Glomerular visceral epithelial cell (primary cell): Measurements from ENCODE around the gene C16orf74.

ENCODE experiments used
- DNase-seq: peaks from one replicate; pipeline ENCODE4 v3.0.0-alpha.2; 2016; ENCODE audit errors: extremely low spot score

The C16orf74 gene

GRCh38 chr16:85774811-85775210 lies 23.9 kb upstream of the C16orf74 start:
- DNase-seq, result no peak

DNA sequence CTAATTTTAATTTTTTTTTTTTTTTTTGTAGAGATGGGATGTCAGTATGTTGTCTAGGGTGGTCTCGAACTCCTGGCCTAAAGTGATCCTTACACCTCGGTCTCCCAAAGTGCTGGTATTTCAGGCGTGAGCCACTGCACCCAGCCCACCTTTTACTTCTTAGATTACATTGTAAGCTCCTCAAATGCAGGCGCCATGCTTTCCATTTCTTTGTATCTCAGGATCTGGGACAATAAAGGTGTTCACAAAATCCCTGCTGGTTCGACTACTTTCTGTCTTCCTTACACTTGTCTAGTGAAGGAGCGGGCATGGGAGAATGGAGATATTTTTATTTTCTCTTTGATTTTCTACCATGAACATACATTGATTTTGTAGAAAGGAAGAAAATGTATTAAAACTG lies 23.2 kb upstream of the C16orf74 start:
- no peak for DNase-seq

DNA sequence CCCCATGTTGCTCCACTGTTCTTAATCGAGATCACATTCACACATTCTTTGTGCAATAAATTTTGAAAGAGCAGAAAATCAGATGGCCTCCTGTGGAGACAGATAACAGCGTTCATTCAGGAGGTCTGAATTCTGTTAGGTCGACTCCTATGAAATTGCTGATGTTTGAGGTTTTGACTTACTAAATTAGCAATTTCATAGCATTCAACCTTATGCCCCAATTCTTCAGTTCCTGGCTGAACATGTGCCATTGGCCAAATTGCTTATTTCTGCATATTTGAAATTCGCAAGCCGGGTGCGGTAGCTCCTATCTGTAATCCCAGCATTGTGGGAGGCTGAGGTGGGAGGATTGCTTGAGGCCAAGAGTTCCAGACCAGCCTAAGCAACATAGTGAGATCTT lies 22.1 kb upstream of the C16orf74 start:
- no peak for DNase-seq

DNA sequence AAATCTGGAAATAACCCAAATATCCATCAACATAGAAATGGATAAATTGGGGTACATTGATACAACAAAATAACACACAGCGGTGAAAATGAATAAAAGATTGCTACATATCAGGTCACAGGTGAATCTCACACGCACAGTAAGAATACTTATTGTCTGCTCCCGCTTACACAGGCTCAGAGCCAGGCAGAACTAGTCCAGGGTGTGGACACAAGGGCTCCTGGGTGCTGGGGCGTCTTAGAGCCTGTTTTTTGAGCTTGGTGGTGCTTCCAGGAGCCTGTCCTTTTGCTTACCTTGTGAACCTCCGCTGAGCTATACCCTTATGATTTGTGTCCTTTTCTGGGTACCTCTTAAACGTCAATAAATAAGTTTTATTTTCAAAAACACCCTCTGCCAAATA lies 19.8 kb upstream of the C16orf74 start:
- DNase-seq, result no peak

- no peak for DNase-seq
These were observed 17.3 kb upstream of the C16orf74 start for GRCh38 chr16:85768199-85768598.

DNA sequence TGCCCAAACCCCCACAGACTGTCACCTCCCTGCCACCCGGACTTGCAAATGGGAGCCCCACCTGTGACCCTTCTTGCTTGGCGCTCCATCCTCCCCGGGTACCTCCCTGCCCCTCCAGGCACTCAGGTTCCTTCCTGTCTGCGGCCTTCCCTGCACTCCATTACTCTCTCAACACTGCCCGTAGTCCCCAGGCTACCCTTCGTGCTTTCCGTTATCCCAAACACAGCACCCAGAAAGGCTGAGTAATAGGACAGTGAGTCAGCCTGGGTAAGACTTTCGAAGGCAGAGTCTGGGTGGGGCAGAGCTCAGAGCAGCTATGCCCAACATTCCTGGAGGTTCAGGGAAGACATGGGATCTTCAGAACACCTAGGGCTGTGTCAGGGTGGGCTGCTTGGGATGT lies 16.6 kb upstream of the C16orf74 start:
- DNase-seq, result peak; percentile 79

GRCh38 chr16:85765767-85766166 lies 14.9 kb upstream of the C16orf74 start:
- no peak for DNase-seq

GRCh38 chr16:85765211-85765610 lies 14.3 kb upstream of the C16orf74 start:
- no peak for DNase-seq

- DNase-seq, result no peak
These were observed 12.7 kb upstream of the C16orf74 start for GRCh38 chr16:85763616-85764015.

GRCh38 chr16:85762970-85763369 lies 12.1 kb upstream of the C16orf74 start:
- no peak for DNase-seq

- DNase-seq, result no peak
These were observed 11.0 kb upstream of the C16orf74 start for GRCh38 chr16:85761861-85762260.

GRCh38 chr16:85759631-85760419 lies 8.9 kb upstream of the C16orf74 start:
- DNase-seq, result no peak

- no peak for DNase-seq
These were observed 8.2 kb upstream of the C16orf74 start for GRCh38 chr16:85759136-85759535.

GRCh38 chr16:85757341-85757822 lies 6.5 kb upstream of the C16orf74 start:
- DNase-seq, result peak; percentile 30

DNA sequence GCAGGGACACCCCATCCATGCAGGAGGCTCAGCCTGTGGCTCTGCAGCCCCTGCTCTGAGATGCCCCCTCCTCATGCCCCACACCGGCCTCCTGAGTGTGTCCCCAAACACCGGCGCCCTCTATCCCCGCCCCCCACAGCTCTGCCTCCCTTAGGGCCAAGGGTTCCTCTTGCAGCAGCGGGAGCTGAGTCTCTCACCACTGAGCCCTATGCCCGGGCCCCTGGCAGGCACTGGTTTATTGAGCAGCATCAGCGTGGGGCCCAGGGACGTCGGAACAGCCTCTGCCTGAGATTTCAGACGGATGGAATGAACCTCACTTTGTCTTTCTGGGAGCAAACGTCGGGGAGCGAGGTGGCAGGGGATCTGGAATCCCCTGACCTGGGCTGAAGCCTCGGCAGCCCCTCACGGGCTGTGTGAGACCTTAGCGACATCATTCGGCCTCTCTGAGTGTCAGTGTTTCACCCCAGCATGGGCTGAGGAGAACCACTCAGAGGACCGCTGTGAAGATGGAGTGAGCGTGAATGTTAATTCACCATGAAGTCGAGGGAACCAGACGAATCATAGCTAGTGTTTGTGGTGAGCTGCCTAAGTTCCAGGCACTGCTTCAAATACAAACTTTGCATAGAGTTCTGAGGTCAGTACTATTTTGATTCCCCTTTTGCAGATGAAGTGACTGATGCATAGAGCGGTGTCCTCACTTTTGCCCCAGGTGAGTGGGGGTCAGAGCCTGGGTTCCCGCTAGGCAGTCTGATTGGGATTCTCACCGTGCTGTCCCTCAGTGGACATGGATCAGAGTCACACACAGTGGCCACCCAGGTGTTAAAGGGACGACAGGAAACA lies 5.3 kb upstream of the C16orf74 start:
- DNase-seq, result no peak

DNA sequence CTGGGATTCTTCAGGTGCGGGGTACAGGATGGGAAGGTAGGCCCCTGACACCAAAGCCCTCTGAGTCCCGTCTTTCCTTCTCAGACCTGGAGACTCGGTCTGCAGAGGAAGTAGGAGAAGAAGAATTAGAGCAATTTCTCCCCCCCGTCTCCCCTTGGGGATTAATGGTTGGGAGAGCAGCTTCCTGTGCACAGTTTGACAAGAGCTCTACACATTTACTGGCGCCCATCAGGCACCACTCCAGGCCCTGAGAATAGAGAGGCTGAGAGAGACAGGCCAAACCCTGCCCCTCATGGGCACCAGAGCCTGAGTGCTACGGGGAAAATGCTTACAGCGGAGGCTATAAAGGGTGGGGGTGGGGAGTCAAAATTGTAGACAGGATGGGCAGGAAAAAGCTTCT lies 3.5 kb upstream of the C16orf74 start:
- DNase-seq, result no peak

DNA sequence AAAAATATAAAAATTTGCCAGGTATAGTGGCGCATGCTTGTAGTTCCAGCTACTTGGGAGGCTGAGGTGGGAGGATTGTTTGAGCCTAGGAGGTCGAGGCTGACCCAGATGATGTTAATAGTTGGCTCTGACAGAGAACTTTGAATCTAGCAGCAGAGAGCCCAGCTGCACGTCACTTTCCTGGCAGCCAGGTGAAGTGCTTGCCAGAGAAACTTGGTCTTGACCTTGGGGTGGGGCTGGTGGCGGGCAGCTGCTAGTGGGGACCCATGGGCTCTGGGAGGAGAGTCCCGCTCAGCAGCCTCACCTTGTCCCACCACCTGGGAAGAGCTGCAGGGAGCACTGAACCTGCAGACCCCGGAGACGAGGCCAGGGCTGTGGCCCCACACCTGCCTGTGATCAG lies 3.1 kb upstream of the C16orf74 start:
- DNase-seq, result no peak

DNA sequence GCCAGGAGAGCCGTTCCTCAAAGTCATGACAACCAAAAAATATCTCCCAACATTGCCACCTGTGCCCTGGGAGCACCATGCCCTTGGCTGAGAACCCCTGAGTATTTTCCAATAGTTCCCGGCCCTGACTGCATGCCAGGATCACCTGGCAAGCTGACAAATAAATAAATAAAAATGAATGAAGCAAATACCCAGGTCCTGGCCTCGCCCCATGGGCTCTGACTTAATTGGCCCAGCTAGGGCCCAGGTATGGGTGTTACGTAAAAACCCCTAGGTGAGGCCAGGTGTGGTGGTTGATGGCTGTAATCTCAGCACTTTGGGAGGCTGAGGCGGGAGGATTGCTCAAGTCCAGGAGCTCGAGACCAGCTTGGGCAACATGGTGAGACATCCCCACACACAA lies 2.7 kb upstream of the C16orf74 start:
- DNase-seq, result no peak

- no peak for DNase-seq
These were observed 1.9 kb upstream of the C16orf74 start for GRCh38 chr16:85752511-85753420.

DNA sequence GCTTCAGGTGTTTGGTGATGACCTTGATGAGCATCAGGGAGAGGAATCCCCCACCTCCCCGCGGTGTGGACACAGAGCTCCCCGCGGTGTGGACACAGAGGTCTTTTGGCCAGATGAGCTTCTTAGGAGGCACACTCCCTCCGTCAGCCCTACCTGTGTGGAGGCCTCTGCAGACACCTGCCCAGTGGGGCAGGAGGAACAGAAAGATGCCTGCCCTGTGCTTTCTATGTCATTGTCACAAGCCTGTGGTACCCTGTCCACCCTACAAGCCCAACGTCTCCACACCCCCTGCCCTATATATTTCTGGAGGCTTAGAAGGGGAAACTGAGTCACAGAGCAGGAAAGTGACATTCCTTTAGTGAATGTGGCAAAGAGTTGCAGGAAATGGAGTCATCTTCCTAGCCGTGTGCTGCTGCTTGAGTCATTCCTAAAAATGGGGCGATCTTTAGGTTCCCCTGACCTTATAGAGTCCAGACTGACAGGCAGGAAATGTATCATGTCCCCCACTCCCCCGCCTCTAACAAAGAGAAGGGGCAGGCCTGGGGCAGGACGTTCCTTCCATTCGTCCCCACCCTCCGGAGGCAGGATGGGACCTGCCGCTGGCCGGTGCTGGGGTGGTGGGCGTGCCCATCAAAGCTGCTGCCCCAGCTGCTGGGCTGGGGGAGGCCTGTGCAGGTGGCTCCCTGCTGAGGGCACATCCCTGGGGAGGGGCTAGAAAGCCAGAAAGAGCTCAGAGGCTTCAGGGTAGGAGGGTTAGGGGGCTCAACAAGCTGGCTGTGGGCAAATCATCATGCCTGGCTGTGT lies 1.0 kb upstream of the C16orf74 start:
- DNase-seq, result no peak
